Raji (cell line): ENCODE results near the gene MAGOH.

ENCODE experiments used
- POLR2A ChIP-seq: IDR thresholded peaks from 2 replicates; pipeline ENCODE4 v1.6.1; 2011; ENCODE audit warnings: low read depth, low read length, control low read depth; ENCODE audit not compliant: insufficient read depth

MAGOH gene

GRCh38 chr1:53274541-53275185 is 36.3 kb upstream of the MAGOH start:
- no peak for TF ChIP-seq POLR2A

GRCh38 chr1:53274026-53274425 is 35.7 kb upstream of the MAGOH start:
- no peak for TF ChIP-seq POLR2A

- no peak for TF ChIP-seq POLR2A
Measured at GRCh38 chr1:53273526-53273925, 35.2 kb upstream of the MAGOH start.

DNA sequence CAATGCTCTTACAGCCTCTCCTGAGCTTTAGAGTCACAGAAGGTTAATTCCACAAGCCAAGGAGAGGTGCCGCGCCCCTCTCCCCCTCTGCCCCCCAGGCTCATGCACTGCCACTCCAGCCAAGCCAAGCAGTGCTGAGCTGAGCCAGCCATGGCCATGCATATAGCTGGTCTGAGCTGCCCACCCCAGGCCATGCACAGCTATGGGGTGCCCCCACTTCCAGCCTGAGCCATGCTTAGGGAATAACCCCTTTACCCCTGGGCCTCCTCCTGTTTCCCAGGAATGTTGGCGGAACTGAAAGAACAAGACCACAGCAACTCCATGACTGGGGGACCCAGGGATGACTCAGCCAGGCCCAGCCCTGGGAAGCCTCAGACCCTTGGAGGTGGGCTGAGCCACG is 34.0 kb upstream of the MAGOH start:
- TF ChIP-seq POLR2A, result no peak

GRCh38 chr1:53271446-53272090 is 33.2 kb upstream of the MAGOH start:
- TF ChIP-seq POLR2A, result no peak

DNA sequence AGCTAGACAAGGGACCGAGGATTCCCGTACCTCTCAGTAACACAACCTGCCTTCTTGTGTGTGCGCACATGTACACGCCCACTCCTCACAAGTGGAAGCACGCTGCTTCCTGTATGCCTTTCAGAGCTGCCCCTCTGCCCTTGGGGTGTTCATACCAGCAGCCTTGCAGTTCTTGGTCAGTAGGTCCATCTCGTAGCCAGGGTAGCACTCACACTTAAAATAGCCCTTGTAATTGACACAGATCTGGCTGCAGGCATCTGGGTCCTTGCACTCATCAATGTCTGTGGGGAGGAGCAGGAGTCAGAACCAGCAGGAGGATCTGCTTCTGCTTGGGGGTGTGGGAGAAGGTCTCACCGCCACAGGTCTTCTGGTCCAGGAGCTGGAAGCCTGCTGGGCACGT is 32.6 kb upstream of the MAGOH start:
- no peak for TF ChIP-seq POLR2A

DNA sequence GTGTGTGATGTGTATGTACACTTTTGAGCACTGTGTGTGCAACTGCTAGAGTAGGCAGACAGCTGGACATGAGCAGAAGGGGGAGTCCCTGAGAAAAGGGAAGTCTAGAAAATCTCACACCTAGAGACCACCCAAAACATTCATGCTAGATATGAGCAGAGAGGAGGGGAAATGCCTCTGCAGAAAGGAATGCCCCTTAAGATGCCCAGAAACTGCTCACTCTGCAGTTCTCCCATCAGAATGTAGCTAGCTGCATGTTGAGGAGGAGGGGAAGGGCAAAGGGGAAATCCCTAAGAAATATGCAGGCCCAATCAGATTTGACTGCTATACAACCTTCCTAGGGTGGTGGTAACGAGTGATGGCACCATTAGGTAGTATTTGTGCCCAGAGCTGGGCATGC is 31.8 kb upstream of the MAGOH start:
- no peak for TF ChIP-seq POLR2A

- TF ChIP-seq POLR2A, result no peak
Measured at GRCh38 chr1:53267761-53268160, 29.4 kb upstream of the MAGOH start.

- TF ChIP-seq POLR2A, result no peak
Measured at GRCh38 chr1:53266038-53266437, 27.7 kb upstream of the MAGOH start.

DNA sequence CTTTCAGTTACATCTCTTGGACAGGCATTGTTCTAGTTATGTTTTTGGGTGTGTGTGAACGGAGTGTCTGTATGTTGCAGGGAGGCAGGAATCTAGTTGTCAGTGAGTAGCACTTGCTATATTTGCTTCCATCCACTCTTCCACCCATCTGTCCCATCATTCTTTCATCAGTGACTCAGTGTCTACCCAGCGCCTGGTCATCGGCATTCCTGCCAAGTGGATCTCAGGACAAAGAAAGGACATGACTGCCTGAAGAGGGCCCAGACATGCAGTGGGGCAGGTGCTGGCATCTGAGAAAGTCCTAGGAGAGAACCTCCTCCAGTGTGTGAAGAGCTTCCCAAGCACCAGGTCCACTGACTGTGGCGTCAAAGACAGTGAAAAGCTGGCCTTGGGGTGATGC is 27.3 kb upstream of the MAGOH start:
- no peak for TF ChIP-seq POLR2A

- TF ChIP-seq POLR2A, result no peak
Measured at GRCh38 chr1:53264048-53264447, 25.7 kb upstream of the MAGOH start.

GRCh38 chr1:53262000-53262399 is 23.7 kb upstream of the MAGOH start:
- no peak for TF ChIP-seq POLR2A

DNA sequence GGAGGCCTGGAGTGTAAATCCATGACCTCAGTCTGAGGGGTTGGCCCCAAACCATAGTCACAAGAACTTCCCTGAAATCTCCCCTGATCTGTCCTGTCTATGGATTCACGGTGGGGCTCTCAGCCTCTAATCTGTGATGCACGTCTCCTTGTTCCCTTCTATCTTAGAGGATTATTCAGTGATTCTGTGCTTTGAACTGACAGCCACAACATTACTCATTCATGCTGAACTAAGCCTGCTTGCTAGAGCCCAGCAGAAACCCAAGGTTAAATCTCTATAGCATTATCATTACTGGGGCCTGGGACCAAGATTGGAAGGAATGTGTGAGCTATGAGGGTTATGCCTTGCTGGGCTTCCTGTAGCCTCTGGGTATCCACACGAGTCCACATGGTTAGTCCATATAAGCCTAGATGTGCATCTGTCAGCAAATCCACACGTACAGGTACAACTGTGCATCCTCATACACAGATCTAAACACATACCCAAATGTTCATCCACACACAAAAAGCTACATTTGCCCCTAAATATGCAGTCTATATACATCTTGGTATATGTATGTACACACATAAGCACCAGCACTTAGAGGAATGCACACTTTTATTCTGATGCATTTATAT is 22.4 kb upstream of the MAGOH start:
- TF ChIP-seq POLR2A, result no peak

DNA sequence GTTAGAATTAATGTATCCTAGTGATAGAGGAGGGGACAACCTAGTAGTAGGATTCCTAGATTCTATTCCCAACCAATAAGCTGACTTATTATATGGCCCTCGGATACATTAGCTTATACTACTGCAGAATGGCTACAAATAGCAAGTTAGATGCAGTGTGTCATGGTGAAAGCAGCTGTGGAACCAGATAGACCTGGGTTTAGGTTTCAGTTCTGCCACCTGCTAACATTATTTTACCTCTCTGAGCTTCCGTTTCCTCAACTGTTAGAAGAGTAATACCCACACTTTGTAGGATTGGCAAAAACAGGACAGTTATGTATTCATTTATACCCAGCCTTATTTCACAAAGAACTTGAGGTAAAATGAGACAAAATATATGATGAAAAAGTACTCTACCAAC is 21.6 kb upstream of the MAGOH start:
- TF ChIP-seq POLR2A, result no peak

DNA sequence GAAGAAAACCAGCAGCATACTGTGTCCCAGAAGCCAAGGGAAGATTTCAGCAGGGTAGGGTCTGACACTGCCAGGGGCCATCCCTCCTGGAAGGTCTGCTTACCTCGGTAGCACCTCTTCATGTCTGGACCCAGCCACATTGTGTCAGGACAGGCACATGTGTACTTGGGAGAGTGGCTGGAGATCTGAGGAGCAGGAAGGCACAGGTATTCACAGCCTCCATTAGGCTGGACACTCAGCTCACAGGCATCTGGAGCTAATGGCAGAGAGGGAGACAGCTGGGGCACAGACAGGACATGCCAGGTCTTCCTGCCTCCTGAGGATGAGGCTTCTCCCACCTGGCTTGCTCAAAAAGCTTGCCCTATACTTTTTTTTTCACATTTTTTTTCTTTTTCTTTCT is 19.9 kb upstream of the MAGOH start:
- TF ChIP-seq POLR2A, result no peak

- TF ChIP-seq POLR2A, result no peak
Measured at GRCh38 chr1:53257454-53258081, 19.2 kb upstream of the MAGOH start.

DNA sequence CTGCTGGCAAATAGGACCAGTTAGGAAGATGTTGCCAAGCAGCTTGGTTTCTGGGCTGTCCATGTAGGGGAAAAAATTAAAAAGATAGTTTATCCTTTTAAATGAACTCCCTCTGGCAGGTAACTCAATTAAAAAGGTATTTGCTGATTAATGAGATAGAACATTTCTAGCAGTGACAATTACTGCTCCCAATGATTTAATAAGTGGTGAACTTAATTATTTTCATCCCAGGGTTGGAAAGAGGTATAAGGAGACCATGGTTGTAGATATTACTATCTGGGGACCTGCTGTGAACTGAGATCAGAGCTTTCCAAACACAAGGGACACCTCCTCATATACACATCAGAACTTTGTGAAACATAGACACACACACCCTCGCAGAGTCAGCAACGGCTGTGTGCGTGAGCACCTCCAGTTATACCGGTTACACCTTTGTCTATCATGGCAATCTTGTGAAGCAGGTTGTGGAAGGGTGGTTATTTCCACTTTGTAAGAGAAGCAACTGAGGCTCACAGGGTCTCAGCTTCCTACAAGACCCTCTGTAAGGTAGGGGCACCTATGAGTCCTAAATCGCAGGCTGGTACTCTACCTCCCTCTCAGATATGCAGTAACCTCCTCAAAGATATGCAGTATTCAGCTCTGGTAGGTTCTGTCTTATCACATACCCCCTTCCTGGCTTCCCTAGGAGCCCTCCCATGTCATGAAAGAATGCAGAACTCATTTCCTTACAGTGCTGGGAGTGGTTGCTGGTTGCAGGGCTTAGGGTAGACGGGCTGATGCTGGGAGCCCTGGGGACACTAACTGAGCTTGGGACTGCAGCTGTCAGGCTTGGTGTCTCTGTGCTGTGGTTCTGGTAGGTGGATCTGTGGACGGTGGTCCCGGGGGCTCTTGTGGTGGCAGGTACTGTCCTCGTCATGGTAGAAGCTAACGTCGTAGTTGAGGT is 18.5 kb upstream of the MAGOH start:
- no peak for TF ChIP-seq POLR2A
